K562 (cell line): Measurements from ENCODE around the gene MALRD1. TPM values are rescaled to one million over a fixed set of nuclear protein-coding genes. Genes with fewer than 3 reads are reported as not detected.

Source experiments
- ATAC-seq: fragments of 200-7000 bp; cut with Tn5 transposase; 3 replicates; pipeline ENCODE4 v1.9.1; 2020; ENCODE audit warnings: moderate library complexity
- BruUV-seq: library from RNA; stranded (reverse); fragments of 400-500 nt; replicated peaks from 2 replicates; lab custom pipeline; 2021; lab: Mats Ljungman, UMichigan
- CTCF ChIA-PET: fragments of 300-600 bp; formaldehyde crosslinking; extraction: SDS; loops from one replicate; lab custom pipeline; 2021; ENCODE audit warnings: low intra/inter-chr PET ratio; lab: Yijun Ruan, JAX
- POLR2A ChIA-PET: fragments of 300-600, 350-650 bp; sonication (Branson Sonifier 250); formaldehyde crosslinking; extraction: SDS; loops from one replicate; lab custom pipeline; 2021; ENCODE audit warnings: antibody characterized with exemption, inconsistent platforms; lab: Yijun Ruan, JAX
- DNase-seq, 4 experiments: peaks; one replicate each; pipeline versions ENCODE4 v3.0.0 to v3.0.0-alpha.2; 2011 to 2018; ENCODE audit warnings: low spot score in 3 of 4, mixed read lengths in 3 of 4; ENCODE audit errors: extremely low read depth in 1 of 4
- FAIRE-seq: peaks from 2 replicates; lab custom pipeline; 2011; peaks lifted over from hg19 to GRCh38; lab: Jason Lieb, UNC
- H2AFZ ChIP-seq: 2 replicates; pipeline ENCODE4 v1.6.0; 2011; ENCODE audit warnings: low read depth, low read length, control low read depth, inconsistent platforms
- H3K27ac ChIP-seq: fragments of 200-600 bp; 3 replicates; pipeline ENCODE4 v1.8.0; 2011; ENCODE audit warnings: low read depth, mild to moderate bottlenecking, control low read depth, inconsistent platforms, low read length, moderate library complexity, mixed read lengths; ENCODE audit errors: extremely low read depth
- H3K27me3 ChIP-seq, 2 experiments: fragments of 300-600 bp in 1 of 2; 2 replicates in 1 of 2; 3 replicates in 1 of 2; pipeline versions ENCODE4 v1.6.0 to v1.8.0; 2011; ENCODE audit warnings: inconsistent platforms in 2 of 2, low read length in 2 of 2, mild to moderate bottlenecking in 1 of 2, mixed read lengths in 1 of 2, moderate library complexity in 1 of 2; ENCODE audit not compliant: control insufficient read depth in 2 of 2, insufficient read depth in 2 of 2
- H3K36me3 ChIP-seq: fragments of 300-600 bp; 3 replicates; pipeline ENCODE4 v1.8.0; 2011; ENCODE audit warnings: mild to moderate bottlenecking, low read length, inconsistent platforms; ENCODE audit not compliant: control insufficient read depth, insufficient read depth
- H3K4me1 ChIP-seq, 2 experiments: fragments of 200-600 bp in 1 of 2; replicated peaks in 1 of 2; 2 replicates in 1 of 2; 3 replicates in 1 of 2; pipeline versions ENCODE4 v1.5.1 to v1.8.0; 2011; ENCODE audit warnings: inconsistent platforms in 2 of 2, low read length in 2 of 2, mild to moderate bottlenecking in 1 of 2, mixed read lengths in 1 of 2, moderate library complexity in 1 of 2; ENCODE audit not compliant: control insufficient read depth in 2 of 2, insufficient read depth in 2 of 2
- H3K4me2 ChIP-seq: 2 replicates; pipeline ENCODE4 v1.6.1; 2011; ENCODE audit warnings: low read length, control low read depth, inconsistent platforms, mixed read lengths; ENCODE audit not compliant: insufficient read depth
- H3K4me3 ChIP-seq: fragments of 200-600 bp; sonication (generic), shearing (Covaris generic); 2 replicates; pipeline ENCODE4 v1.5.1; 2016; ENCODE audit warnings: control low read depth, inconsistent platforms
- H3K79me2 ChIP-seq: fragments of 200-600 bp; 3 replicates; pipeline ENCODE4 v1.8.0; 2011; ENCODE audit warnings: low read length, inconsistent platforms; ENCODE audit not compliant: control insufficient read depth, insufficient read depth
- H3K9ac ChIP-seq, 2 experiments: 2 replicates each; pipeline versions ENCODE4 v1.6.0 to v1.6.1; 2011; ENCODE audit warnings: low read depth in 2 of 2, low read length in 2 of 2, control low read depth in 1 of 2, inconsistent platforms in 1 of 2, mild to moderate bottlenecking in 1 of 2, mixed read lengths in 1 of 2; ENCODE audit not compliant: insufficient read depth in 1 of 2
- H3K9me1 ChIP-seq: one replicate; pipeline ENCODE4 v1.6.0; 2011; ENCODE audit warnings: inconsistent platforms, mild to moderate bottlenecking, low read length, moderate library complexity; ENCODE audit not compliant: control insufficient read depth, insufficient read depth
- H3K9me3 ChIP-seq: replicated peaks from 2 replicates; pipeline ENCODE4 v1.5.1; 2011; ENCODE audit warnings: low read depth, low read length, inconsistent platforms; ENCODE audit not compliant: control insufficient read depth, insufficient read depth
- H4K20me1 ChIP-seq: replicated peaks from 2 replicates; pipeline ENCODE4 v1.6.1; 2011; ENCODE audit warnings: low read length, inconsistent platforms, mixed read lengths; ENCODE audit not compliant: control insufficient read depth, insufficient read depth
- ATF4 ChIP-seq: fragments of 450-650 bp; formaldehyde crosslinking; IDR thresholded peaks from 2 replicates; pipeline ENCODE4 v1.4.0; 2022; ENCODE audit warnings: mild to moderate bottlenecking, moderate library complexity
- CTBP1 ChIP-seq: fragments of 450-650 bp; IDR thresholded peaks from 2 replicates; pipeline ENCODE4 v1.6.1; 2016; ENCODE audit warnings: borderline replicate concordance
- ERF ChIP-seq: fragments of 450-650 bp; formaldehyde crosslinking; IDR thresholded peaks from 2 replicates; pipeline ENCODE4 v1.4.0; 2020; ENCODE audit warnings: mild to moderate bottlenecking, mixed read lengths
- FOXJ2 ChIP-seq: fragments of 200-800 bp; sonication (Bioruptor generic); IDR thresholded peaks from 2 replicates; pipeline ENCODE4 v1.6.1; 2016; ENCODE audit warnings: missing genetic modification characterization, missing compliant biosample characterization
- IFI16 ChIP-seq: fragments of 250-450 bp; sonication (Bioruptor Pico); IDR thresholded peaks from 2 replicates; pipeline ENCODE4 v2.1.2; 2022; ENCODE audit warnings: mild to moderate bottlenecking, inconsistent platforms
- MAX ChIP-seq: sonication (generic); formaldehyde crosslinking; IDR thresholded peaks from 2 replicates; pipeline ENCODE4 v1.9.0; 2022; ENCODE audit warnings: mild to moderate bottlenecking, missing genetic modification reagents
- NFATC3 ChIP-seq: fragments of 450-650 bp; IDR thresholded peaks from 2 replicates; pipeline ENCODE4 v1.6.1; 2017; ENCODE audit warnings: mild to moderate bottlenecking
- SETDB1 ChIP-seq: IDR thresholded peaks from one replicate; pipeline ENCODE4 v1.6.1; 2012; ENCODE audit warnings: low read length, control low read depth, inconsistent platforms
- ZFPM2 ChIP-seq: fragments of 250-450 bp; sonication (Bioruptor Pico); IDR thresholded peaks from 2 replicates; pipeline ENCODE4 v1.5.1; 2022; ENCODE audit warnings: mild to moderate bottlenecking
- ZNF436 ChIP-seq: fragments of 250-450, 450-650 bp; sonication (Bioruptor Pico); formaldehyde crosslinking; IDR thresholded peaks from 2 replicates; pipeline ENCODE4 v1.7.0; 2020; ENCODE audit warnings: mild to moderate bottlenecking
- WGBS: fragments of 100-300 bp; shearing (Covaris generic); methylation state at CpG from one replicate; pipeline ENCODE4 v1.1.6; 2016; ENCODE audit warnings: low coverage, mixed read lengths; ENCODE audit not compliant: insufficient coverage; ENCODE audit errors: missing lambda C conversion rate; 5-methylcytosine and 5-hydroxymethylcytosine counted together
- in situ Hi-C: fragments of 300-500 bp; cut with MboI; formaldehyde crosslinking; loops from 4 replicates; pipeline ENCODE4 v1.15.0; 2018; ENCODE audit warnings: inconsistent platforms, mixed read lengths
- intact Hi-C: fragments of 100-400 bp; cut with micrococcal nuclease; formaldehyde crosslinking; loops from 2 replicates; pipeline ENCODE4 v1.14.2; 2022
- polyA plus RNA-seq, 8 experiments: library from polyadenylated mRNA; depleted of rRNA in 4 of 8; stranded (reverse) in 5 of 8; unstranded in 3 of 8; fragments of >200 nt; fragmentation: Nextera tagmentation in 2 of 8; fragmentation: Illumina TruSeq in 1 of 8; extraction: Ambion mirVana in 2 of 8; extraction: Trizol in 1 of 8; gene quantifications; 2 replicates each; pipeline versions ENCODE4 v1.2.1 to v1.2.3, GENCODE V29; 2011 to 2014; ENCODE audit warnings: inconsistent platforms in 1 of 8, missing spikeins in 1 of 8
- total RNA-seq, 7 experiments: library from RNA; depleted of rRNA in 6 of 7; stranded (reverse); fragments of >200 nt in 6 of 7; fragmentation: Illumina TruSeq in 2 of 7; extraction: Trizol in 2 of 7; gene quantifications; 2 replicates each; pipeline versions ENCODE4 v1.2.1 to v1.2.3, GENCODE V29; 2011 to 2021; ENCODE audit warnings: low replicate concordance in 1 of 7
- TF ChIP-seq, protein P1 (sequence below): sonication (generic); formaldehyde crosslinking; IDR thresholded peaks from 2 replicates; pipeline ENCODE4 v1.8.0; 2022; ENCODE audit warnings: mild to moderate bottlenecking, missing genetic modification reagents
- TF ChIP-seq, protein P2 (sequence below): fragments of 250-450 bp; sonication (Bioruptor Pico); IDR thresholded peaks from 2 replicates; pipeline ENCODE4 v1.8.0; 2021; ENCODE audit warnings: mild to moderate bottlenecking, moderate library complexity
- TF ChIP-seq, protein P3 (sequence below): fragments of 250-450 bp; sonication (Bioruptor Pico); IDR thresholded peaks from 2 replicates; pipeline ENCODE4 v1.4.0; 2020; ENCODE audit warnings: mild to moderate bottlenecking, moderate library complexity, borderline replicate concordance

MALRD1 gene
- total and polyA plus RNA-seq, 9 of the 15 experiments (the other 6 are each of a cell fraction or from before 2014, with no cell fraction given), result not detected

DNA sequence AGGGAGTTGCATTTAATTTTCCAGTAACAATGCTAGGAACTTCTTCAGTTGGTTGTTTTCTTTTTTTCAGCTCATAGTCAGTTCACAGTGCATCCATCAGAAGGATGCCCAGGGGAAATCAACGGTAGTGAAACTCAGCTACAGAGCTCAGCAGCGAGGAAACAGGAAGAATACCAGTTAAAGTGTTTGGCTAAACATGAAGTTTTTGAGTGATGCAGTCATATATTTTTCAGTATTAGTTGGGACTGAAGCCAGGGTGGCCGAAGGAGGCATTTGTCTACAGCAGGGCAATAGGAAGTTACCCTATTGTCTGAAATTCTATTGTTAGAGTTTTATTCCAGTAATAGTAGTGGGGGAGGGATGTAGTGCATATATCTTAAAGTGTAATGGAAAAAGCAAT, 45.3 kb upstream of the MALRD1 start (continued):
- TF ChIP-seq NFATC3, result no peak

- Histone ChIP-seq H3K36me3 (no peaks in the 10 kb centered on the region), H3K4me1 (no peaks in the 10 kb centered on the region), H4K20me1 (no peaks in the 10 kb centered on the region), H3K79me2 (no peaks in the 10 kb centered on the region), H2AFZ (no peak overlapping the region), H3K27ac (no peak overlapping the region), H3K9ac (no peak overlapping the region), H3K27me3 (no peaks in the 10 kb centered on the region), H3K9me3 (no peaks in the 10 kb centered on the region), H3K4me3 (no peak overlapping the region), H3K4me2 (no peak overlapping the region), H3K9me1 (no peaks in the 10 kb centered on the region)
- intact Hi-C loops (no loop called here), in situ Hi-C loops (no loop called here)
- ATAC-seq (no peak), FAIRE-seq (no peak), DNase-seq (no peak)
- WGBS, result 3% methylated on average over 2 of the region's 2 CpGs
- ChIA-PET CTCF (no interaction called here), POLR2A (no interaction called here)
- BruUV-seq, result no TSS peak
- TF ChIP-seq ZNF436 (CRISPR knock-in tag) (no peak), ERF (CRISPR knock-in tag) (no peak), ZFPM2 (CRISPR knock-in tag) (no peak), FOXJ2 (tag) (no peak), ATF4 (CRISPR knock-in tag) (no peak), SETDB1 (no peak), MAX (CRISPR knock-in tag) (no peak), IFI16 (no peak), CTBP1 (no peak)
- TF ChIP-seq, protein P1, sequence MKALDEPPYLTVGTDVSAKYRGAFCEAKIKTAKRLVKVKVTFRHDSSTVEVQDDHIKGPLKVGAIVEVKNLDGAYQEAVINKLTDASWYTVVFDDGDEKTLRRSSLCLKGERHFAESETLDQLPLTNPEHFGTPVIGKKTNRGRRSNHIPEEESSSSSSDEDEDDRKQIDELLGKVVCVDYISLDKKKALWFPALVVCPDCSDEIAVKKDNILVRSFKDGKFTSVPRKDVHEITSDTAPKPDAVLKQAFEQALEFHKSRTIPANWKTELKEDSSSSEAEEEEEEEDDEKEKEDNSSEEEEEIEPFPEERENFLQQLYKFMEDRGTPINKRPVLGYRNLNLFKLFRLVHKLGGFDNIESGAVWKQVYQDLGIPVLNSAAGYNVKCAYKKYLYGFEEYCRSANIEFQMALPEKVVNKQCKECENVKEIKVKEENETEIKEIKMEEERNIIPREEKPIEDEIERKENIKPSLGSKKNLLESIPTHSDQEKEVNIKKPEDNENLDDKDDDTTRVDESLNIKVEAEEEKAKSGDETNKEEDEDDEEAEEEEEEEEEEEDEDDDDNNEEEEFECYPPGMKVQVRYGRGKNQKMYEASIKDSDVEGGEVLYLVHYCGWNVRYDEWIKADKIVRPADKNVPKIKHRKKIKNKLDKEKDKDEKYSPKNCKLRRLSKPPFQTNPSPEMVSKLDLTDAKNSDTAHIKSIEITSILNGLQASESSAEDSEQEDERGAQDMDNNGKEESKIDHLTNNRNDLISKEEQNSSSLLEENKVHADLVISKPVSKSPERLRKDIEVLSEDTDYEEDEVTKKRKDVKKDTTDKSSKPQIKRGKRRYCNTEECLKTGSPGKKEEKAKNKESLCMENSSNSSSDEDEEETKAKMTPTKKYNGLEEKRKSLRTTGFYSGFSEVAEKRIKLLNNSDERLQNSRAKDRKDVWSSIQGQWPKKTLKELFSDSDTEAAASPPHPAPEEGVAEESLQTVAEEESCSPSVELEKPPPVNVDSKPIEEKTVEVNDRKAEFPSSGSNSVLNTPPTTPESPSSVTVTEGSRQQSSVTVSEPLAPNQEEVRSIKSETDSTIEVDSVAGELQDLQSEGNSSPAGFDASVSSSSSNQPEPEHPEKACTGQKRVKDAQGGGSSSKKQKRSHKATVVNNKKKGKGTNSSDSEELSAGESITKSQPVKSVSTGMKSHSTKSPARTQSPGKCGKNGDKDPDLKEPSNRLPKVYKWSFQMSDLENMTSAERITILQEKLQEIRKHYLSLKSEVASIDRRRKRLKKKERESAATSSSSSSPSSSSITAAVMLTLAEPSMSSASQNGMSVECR (CRISPR knock-in tag), result no peak
- TF ChIP-seq, protein P2, sequence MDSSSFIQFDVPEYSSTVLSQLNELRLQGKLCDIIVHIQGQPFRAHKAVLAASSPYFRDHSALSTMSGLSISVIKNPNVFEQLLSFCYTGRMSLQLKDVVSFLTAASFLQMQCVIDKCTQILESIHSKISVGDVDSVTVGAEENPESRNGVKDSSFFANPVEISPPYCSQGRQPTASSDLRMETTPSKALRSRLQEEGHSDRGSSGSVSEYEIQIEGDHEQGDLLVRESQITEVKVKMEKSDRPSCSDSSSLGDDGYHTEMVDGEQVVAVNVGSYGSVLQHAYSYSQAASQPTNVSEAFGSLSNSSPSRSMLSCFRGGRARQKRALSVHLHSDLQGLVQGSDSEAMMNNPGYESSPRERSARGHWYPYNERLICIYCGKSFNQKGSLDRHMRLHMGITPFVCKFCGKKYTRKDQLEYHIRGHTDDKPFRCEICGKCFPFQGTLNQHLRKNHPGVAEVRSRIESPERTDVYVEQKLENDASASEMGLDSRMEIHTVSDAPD (CRISPR knock-in tag), result no peak
- TF ChIP-seq, protein P3, sequence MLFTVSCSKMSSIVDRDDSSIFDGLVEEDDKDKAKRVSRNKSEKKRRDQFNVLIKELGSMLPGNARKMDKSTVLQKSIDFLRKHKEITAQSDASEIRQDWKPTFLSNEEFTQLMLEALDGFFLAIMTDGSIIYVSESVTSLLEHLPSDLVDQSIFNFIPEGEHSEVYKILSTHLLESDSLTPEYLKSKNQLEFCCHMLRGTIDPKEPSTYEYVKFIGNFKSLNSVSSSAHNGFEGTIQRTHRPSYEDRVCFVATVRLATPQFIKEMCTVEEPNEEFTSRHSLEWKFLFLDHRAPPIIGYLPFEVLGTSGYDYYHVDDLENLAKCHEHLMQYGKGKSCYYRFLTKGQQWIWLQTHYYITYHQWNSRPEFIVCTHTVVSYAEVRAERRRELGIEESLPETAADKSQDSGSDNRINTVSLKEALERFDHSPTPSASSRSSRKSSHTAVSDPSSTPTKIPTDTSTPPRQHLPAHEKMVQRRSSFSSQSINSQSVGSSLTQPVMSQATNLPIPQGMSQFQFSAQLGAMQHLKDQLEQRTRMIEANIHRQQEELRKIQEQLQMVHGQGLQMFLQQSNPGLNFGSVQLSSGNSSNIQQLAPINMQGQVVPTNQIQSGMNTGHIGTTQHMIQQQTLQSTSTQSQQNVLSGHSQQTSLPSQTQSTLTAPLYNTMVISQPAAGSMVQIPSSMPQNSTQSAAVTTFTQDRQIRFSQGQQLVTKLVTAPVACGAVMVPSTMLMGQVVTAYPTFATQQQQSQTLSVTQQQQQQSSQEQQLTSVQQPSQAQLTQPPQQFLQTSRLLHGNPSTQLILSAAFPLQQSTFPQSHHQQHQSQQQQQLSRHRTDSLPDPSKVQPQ, result no peak
These were observed 36.5 kb upstream of the MALRD1 start for GRCh38 chr10:19012111-19012510.
